ENCODE results near the gene ELF4. TPM values are rescaled to one million over a fixed set of nuclear protein-coding genes. Genes with fewer than 3 reads are reported as not detected.

ELF4 gene
- total RNA-seq, 4 donors from 2014 or later: 8.2 to 11.7 (median 10.2) TPM

DNA sequence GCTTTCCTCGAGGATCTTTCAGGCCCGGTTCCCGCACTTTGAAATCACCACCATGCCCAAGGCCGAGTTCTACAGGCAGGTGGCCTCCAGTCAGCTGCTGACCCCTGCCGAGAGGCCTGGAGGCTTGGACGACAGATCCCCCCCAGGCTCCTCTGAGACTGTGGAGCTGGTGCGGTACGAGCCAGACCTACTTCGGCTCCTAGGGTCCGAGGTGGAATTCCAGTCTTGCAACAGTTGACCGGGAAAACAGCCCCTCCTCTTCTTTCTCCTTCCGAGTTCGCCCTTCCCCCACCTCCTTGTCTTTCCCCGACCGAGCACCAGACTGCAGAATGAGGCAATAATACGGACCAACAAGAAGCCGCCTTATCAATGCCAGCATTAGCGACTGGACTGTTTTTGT lies 54.4 kb downstream of the ELF4 start:
- Histone ChIP-seq H3K4me3 (no peak overlapping the region), H3K4me1 (peaks cover 0 to 7% (median 0%) of the 10 kb centered on the region in 4 donors), H3K36me3 (peaks cover 0 to 26% (median 0%) of the 10 kb centered on the region in 3 donors), H3K9me3 (no peaks in the 10 kb centered on the region), H3K27me3 (no peaks in the 10 kb centered on the region), H3K27ac (peak overlapping the region in 1 of 4 donors; percentile 11)
- WGBS, 2 donors: 75 to 90% methylated on average over 14 to 18 of the region's 18 CpGs
- no peak for DNase-seq (ENCODE audit: low spot score in 2 of 2)
- TF ChIP-seq, protein P1, sequence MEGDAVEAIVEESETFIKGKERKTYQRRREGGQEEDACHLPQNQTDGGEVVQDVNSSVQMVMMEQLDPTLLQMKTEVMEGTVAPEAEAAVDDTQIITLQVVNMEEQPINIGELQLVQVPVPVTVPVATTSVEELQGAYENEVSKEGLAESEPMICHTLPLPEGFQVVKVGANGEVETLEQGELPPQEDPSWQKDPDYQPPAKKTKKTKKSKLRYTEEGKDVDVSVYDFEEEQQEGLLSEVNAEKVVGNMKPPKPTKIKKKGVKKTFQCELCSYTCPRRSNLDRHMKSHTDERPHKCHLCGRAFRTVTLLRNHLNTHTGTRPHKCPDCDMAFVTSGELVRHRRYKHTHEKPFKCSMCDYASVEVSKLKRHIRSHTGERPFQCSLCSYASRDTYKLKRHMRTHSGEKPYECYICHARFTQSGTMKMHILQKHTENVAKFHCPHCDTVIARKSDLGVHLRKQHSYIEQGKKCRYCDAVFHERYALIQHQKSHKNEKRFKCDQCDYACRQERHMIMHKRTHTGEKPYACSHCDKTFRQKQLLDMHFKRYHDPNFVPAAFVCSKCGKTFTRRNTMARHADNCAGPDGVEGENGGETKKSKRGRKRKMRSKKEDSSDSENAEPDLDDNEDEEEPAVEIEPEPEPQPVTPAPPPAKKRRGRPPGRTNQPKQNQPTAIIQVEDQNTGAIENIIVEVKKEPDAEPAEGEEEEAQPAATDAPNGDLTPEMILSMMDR (IDR thresholded peaks at IDR 0.05): no peak
- TF ChIP-seq POLR2A (IDR thresholded peaks at IDR 0.05) (no peak), EP300 (IDR thresholded peaks at IDR 0.05) (no peak)

DNA sequence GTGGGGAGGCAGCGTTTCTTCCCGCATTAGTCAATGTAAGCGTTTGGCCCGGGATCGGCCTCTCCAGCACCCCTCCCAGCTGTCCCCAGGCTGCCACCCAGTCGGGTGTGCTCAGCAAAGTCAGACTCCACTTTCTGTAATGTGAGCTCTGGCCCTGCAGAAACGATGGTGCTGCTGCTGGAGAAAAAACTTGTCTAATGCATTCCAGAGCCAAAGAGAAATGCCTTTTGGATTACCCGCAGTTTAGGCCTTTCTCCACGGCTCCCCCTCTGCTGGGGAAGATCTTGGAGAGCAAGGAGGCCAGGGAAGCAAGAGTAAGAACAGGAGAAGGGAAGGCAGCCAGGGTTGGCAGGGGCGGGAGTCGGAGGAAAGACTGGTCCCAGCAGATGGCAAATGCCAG lies 55.2 kb downstream of the ELF4 start:
- H3K27ac ChIP-seq: peak overlapping the region in 1 of 4 donors; percentile 4
- no peaks in the 10 kb centered on the region for H3K27me3 ChIP-seq
- no peaks in the 10 kb centered on the region for H3K9me3 ChIP-seq
- no peak overlapping the region for H3K4me3 ChIP-seq
- DNase-seq (ENCODE audit: low spot score in 2 of 2): no peak
- TF ChIP-seq POLR2A (IDR thresholded peaks at IDR 0.05) (no peak), EP300 (IDR thresholded peaks at IDR 0.05) (no peak)
- TF ChIP-seq, protein P1 (IDR thresholded peaks at IDR 0.05): no peak
- 47 to 52% methylated on average over 6 to 11 of the region's 11 CpGs for whole genome bisulfite sequencing, 2 donors
- peaks cover 0 to 7% (median 0%) of the 10 kb centered on the region in 4 donors for H3K4me1 ChIP-seq
- peaks cover 0 to 30% (median 0%) of the 10 kb centered on the region in 3 donors for H3K36me3 ChIP-seq

DNA sequence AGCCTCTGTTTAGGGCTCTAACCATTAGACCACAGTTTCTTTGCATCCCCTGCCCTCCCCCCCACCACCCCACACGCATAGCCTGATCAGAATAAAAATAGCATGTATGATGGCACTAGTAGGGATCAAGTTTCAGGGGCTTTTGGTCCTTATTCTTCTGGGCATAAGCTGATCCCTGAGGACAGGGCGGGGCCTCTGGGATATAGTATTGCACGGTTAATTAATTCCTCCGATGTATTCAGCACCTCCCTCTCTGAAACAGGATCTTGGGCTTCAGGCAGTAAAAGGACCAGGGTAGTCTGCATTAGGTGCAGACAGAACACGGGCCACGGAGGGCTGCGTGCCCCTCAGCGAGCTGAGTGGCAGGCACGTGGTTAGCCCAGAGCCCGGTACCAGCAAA lies 57.1 kb downstream of the ELF4 start:
- H3K27ac ChIP-seq: no peak overlapping the region
- H3K36me3 ChIP-seq: peaks cover 0 to 46% (median 0%) of the 10 kb centered on the region in 3 donors
- 83 to 84% methylated on average over 10 of the region's 10 CpGs for WGBS, 2 donors

DNA sequence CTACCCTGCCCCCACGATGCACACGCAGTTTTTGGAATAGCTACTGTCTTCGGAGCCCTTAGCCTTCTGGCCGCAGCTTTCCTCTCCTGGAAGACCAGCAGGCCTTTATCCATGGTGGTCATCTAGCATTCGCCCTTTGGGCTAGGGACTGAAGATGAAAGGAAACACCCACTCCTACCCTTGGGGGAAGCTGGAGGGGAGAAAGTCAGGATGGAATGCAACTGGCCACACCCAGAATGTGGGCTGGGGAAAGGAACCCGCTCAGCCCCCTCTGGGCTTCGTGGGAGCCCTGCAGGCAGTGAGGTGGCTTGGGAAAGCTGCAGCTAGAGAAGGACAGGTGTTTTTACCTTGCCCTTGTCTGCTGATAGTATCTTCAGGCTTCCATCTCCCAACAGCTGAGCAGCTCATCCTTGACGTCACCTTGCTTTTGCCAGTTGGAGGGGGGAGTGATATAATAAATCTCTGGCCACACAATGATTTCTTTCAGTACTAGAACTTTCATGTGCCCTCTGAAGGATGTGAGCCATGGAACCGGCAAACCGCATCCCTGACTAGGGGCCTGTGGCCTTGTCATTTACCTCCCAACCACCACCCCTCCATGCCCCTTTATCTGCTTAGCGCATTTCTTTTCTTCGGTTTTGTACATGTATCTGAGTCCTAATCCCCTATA lies 59.0 kb downstream of the ELF4 start:
- WGBS, 2 donors: 67 to 68% methylated on average over 12 of the region's 12 CpGs
- DNase-seq (ENCODE audit: low spot score in 2 of 2): no peak
- TF ChIP-seq, protein P1 (IDR thresholded peaks at IDR 0.05): no peak
- TF ChIP-seq POLR2A (IDR thresholded peaks at IDR 0.05) (no peak), EP300 (IDR thresholded peaks at IDR 0.05) (no peak)
- H3K27ac ChIP-seq: no peak overlapping the region
- H3K36me3 ChIP-seq: peaks cover 0 to 60% (median 0%) of the 10 kb centered on the region in 3 donors
- H3K4me1 ChIP-seq: no peaks in the 10 kb centered on the region
- no peak overlapping the region for H3K4me3 ChIP-seq
- H3K9me3 ChIP-seq: no peaks in the 10 kb centered on the region
- no peaks in the 10 kb centered on the region for H3K27me3 ChIP-seq

More for the DNA sequence above, 57.1 kb downstream of the ELF4 start:
- no peak overlapping the region for H3K4me3 ChIP-seq
- DNase-seq (ENCODE audit: low spot score in 2 of 2): no peak
- no peaks in the 10 kb centered on the region for H3K9me3 ChIP-seq
- no peaks in the 10 kb centered on the region for H3K27me3 ChIP-seq
- no peaks in the 10 kb centered on the region for H3K4me1 ChIP-seq
- TF ChIP-seq POLR2A (IDR thresholded peaks at IDR 0.05) (no peak), EP300 (IDR thresholded peaks at IDR 0.05) (no peak)
- TF ChIP-seq, protein P1 (IDR thresholded peaks at IDR 0.05): no peak

DNA sequence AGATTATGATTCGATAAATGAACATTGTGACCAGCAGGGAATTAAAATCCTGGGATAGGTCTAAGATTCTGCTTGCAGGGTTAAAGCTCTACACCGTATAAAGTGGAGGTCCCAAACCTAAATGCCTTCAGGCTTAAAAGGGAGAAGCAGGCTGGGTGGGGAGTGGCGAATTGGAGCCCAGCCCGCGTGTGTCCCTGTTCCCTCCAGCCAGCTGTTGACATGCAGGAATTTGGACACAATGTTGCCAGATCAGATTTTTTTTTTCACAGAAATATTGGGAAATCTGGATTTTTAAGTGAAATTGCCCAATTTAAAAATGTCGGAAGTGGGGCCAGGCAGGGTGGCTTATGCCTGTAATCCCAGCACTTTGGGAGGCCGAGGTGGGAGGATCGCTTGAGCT lies 60.5 kb downstream of the ELF4 start:
- Histone ChIP-seq H3K4me3 (no peak overlapping the region), H3K27me3 (no peaks in the 10 kb centered on the region), H3K9me3 (no peaks in the 10 kb centered on the region), H3K27ac (no peak overlapping the region), H3K36me3 (peaks cover 0 to 75% (median 0%) of the 10 kb centered on the region in 3 donors), H3K4me1 (no peaks in the 10 kb centered on the region)
- TF ChIP-seq EP300 (IDR thresholded peaks at IDR 0.05) (peak in 1 of 2 donors; percentile 22), POLR2A (IDR thresholded peaks at IDR 0.05) (no peak)
- DNase-seq (ENCODE audit: low spot score in 2 of 2): no peak
- 87 to 91% methylated on average over 8 of the region's 8 CpGs for WGBS, 2 donors
